Upper lobe of left lung (tissue), 4 donors: Measurements from ENCODE around the gene CLIC3.
A peak's percentile ranks its signal among the peaks of the same experiment; 100 is the strongest.

ENCODE experiments used
- CTCF ChIP-seq, 6 experiments: fragments of 450-650 bp in 4 of 6; fragments of 200-600 bp in 2 of 6; sonication (generic) in 2 of 6; IDR thresholded peaks; one replicate each; pipeline ENCODE4 v1.5.1; 2016 to 2019; ENCODE audit warnings: antibody characterized with exemption in 6 of 6
- EP300 ChIP-seq, 4 donors: sonication (generic); formaldehyde crosslinking; IDR thresholded peaks; one replicate each; pipeline ENCODE4 v1.5.1; 2017; ENCODE audit warnings: antibody characterized with exemption in 4 of 4, control low read depth in 2 of 4
- POLR2A ChIP-seq, 4 donors: fragments of 450-650 bp; IDR thresholded peaks; one replicate each; pipeline ENCODE4 v1.5.1; 2016 to 2017; ENCODE audit warnings: antibody characterized with exemption in 4 of 4, mild to moderate bottlenecking in 2 of 4
- POLR2AphosphoS5 ChIP-seq, 2 donors: sonication (generic); formaldehyde crosslinking; IDR thresholded peaks; one replicate each; pipeline ENCODE4 v1.5.1; 2017; ENCODE audit warnings: antibody characterized with exemption in 2 of 2

GRCh38 chr9:136947955-136948510 lies 48.3 kb downstream of the CLIC3 start:
- TF ChIP-seq POLR2A (IDR thresholded peaks at IDR 0.05) (no peak), CTCF (IDR thresholded peaks at IDR 0.05) (peak in 5 of 6 experiments; percentile 50 to 77 (median 59)), POLR2AphosphoS5 (IDR thresholded peaks at IDR 0.05) (no peak), EP300 (IDR thresholded peaks at IDR 0.05) (no peak)
